ENCODE results near the gene CHPF. TPM values are rescaled to one million over a fixed set of nuclear protein-coding genes. Genes with fewer than 3 reads are reported as not detected.

Gene CHPF
- total and polyA plus RNA-seq, 2 donors (not counting 3 experiments of a cell fraction or from before 2014, with no cell fraction given) = 0.24 to 0.32 TPM

GRCh38 chr2:219506802-219507526 is 36.6 kb downstream of the CHPF start:
- Histone ChIP-seq H3K79me2 (ENCODE audit: control insufficient read depth, insufficient read depth, low read length) (no peaks in the 10 kb centered on the region), H2AFZ (ENCODE audit: low read depth, low read length) (no peak overlapping the region), H3K9me1 (replicated peaks; ENCODE audit: control insufficient read depth, extremely low read depth, insufficient read depth, low read length) (no peaks in the 10 kb centered on the region), H3K27me3 (ENCODE audit: control insufficient read depth in 2 of 2, insufficient read depth in 2 of 2, low read length in 2 of 2) (peaks cover 14 to 15% of the 10 kb centered on the region in 2 experiments), H4K20me1 (replicated peaks; ENCODE audit: control insufficient read depth, extremely low read depth, insufficient read depth, low read length) (no peaks in the 10 kb centered on the region), H3K9me3 (replicated peaks; ENCODE audit: control insufficient read depth, insufficient read depth, low read length) (no peaks in the 10 kb centered on the region), H3K9ac (replicated peaks; ENCODE audit: extremely low read depth, insufficient read depth, low read length) (no peak overlapping the region), H3K36me3 (ENCODE audit: control insufficient read depth in 2 of 2, extremely low read depth in 1 of 2, insufficient read depth in 2 of 2, low read length in 2 of 2) (peaks cover 0 to 28% of the 10 kb centered on the region in 2 experiments), H3K4me3 (replicated peaks in 1 of 3; ENCODE audit: insufficient read depth in 1 of 3, low read depth in 1 of 3, low read length in 3 of 3) (no peak overlapping the region), H3K4me1 (ENCODE audit: control insufficient read depth, extremely low read depth, insufficient read depth, low read length) (no peaks in the 10 kb centered on the region), H3K27ac (ENCODE audit: insufficient read depth, low read depth, low read length) (no peak overlapping the region), H3K4me2 (ENCODE audit: insufficient read depth, low read length) (no peak overlapping the region)
- ChIA-PET POLR2A (interaction anchor here (1.8 kb wide), 1 partner anchor 8 kb away, joined by 9 read pairs; the partner anchor contains the start of gene GMPPA), CTCF (interaction anchor here (0.9 to 5.0 kb wide), 5 partner anchors 9 to 105 kb away, joined by 3 to 151 read pairs (median 67); partner anchors contain the start of gene GMPPA)
- intact Hi-C loops (cut with micrococcal nuclease) = no loop called here
- no TSS peak for BruUV-seq (replicated peaks)
- FAIRE-seq (no peak), DNase-seq (ENCODE audit: low read depth, low spot score) (no peak)
- dilution Hi-C loops (cut with MboI; ENCODE audit: extremely low pct_ligation_motif_present, low sequenced_read_pairs) = no loop called here
- TF ChIP-seq POLR2AphosphoS5 (IDR thresholded peaks at IDR 0.05; ENCODE audit: insufficient read depth, low read depth, low read length) (no peak), EZH2 (IDR thresholded peaks at IDR 0.05; ENCODE audit: borderline replicate concordance, low read depth, low read length, severe bottlenecking) (no peak), POLR2A (IDR thresholded peaks at IDR 0.05; ENCODE audit: low read depth, low read length) (no peak), JUN (IDR thresholded peaks at IDR 0.05; ENCODE audit: borderline replicate concordance, insufficient read depth, insufficient read length, low read depth) (no peak), MAX (IDR thresholded peaks at IDR 0.05; ENCODE audit: insufficient read depth, insufficient read length) (no peak), MYC (IDR thresholded peaks at IDR 0.05; ENCODE audit: low read depth, low read length) (no peak), GATA2 (IDR thresholded peaks at IDR 0.05; ENCODE audit: insufficient read depth, insufficient read length, low read depth, low read length) (no peak), FOS (IDR thresholded peaks at IDR 0.05; ENCODE audit: borderline replicate concordance, insufficient read depth, low read length) (no peak)
- TF ChIP-seq, protein P1, sequence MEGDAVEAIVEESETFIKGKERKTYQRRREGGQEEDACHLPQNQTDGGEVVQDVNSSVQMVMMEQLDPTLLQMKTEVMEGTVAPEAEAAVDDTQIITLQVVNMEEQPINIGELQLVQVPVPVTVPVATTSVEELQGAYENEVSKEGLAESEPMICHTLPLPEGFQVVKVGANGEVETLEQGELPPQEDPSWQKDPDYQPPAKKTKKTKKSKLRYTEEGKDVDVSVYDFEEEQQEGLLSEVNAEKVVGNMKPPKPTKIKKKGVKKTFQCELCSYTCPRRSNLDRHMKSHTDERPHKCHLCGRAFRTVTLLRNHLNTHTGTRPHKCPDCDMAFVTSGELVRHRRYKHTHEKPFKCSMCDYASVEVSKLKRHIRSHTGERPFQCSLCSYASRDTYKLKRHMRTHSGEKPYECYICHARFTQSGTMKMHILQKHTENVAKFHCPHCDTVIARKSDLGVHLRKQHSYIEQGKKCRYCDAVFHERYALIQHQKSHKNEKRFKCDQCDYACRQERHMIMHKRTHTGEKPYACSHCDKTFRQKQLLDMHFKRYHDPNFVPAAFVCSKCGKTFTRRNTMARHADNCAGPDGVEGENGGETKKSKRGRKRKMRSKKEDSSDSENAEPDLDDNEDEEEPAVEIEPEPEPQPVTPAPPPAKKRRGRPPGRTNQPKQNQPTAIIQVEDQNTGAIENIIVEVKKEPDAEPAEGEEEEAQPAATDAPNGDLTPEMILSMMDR (IDR thresholded peaks at IDR 0.05; ENCODE audit: extremely low read depth in 1 of 2, insufficient read depth in 1 of 2, low read depth in 1 of 2, low read length in 2 of 2) = no peak
